DMS153 (cell line): ENCODE data around the gene CCNY.
"Not testable (repeated sequence)": the region's sequence is repeated elsewhere in the genome, so short reads cannot be mapped to it uniquely, and the experiment has no call there.

Experiments used
- DNase-seq: peaks from one replicate; lab custom pipeline; 2025; lab: John Stamatoyannopoulos, UW

The CCNY gene

GRCh38 chr10:35336084-35336831 lies at the start of gene CCNY:
TSS of gene CCNY (plus strand) at chr10:35336509. CDS start at chr10:35337054, 545 bp downstream.
- DNase-seq: no peak

GRCh38 chr10:35289198-35289597 lies 47.1 kb upstream of the CCNY start:
- DNase-seq: no peak

- DNase-seq: no peak
Measured at GRCh38 chr10:35294506-35294905, 41.8 kb upstream of the CCNY start.

GRCh38 chr10:35299016-35299415 lies 37.3 kb upstream of the CCNY start:
- no peak for DNase-seq

- DNase-seq: no peak
Measured at GRCh38 chr10:35300063-35300699, 36.1 kb upstream of the CCNY start.

GRCh38 chr10:35304649-35305048 lies 31.7 kb upstream of the CCNY start:
- no peak for DNase-seq

- no peak for DNase-seq
Measured at GRCh38 chr10:35306852-35307251, 29.5 kb upstream of the CCNY start.

- no peak for DNase-seq
Measured at GRCh38 chr10:35307297-35307696, 29.0 kb upstream of the CCNY start.

GRCh38 chr10:35308809-35309208 lies 27.5 kb upstream of the CCNY start:
- no peak for DNase-seq

- not testable (repeated sequence) for DNase-seq
Measured at GRCh38 chr10:35314142-35314541, 22.2 kb upstream of the CCNY start.

- not testable (repeated sequence) for DNase-seq
Measured at GRCh38 chr10:35315235-35315634, 21.1 kb upstream of the CCNY start.

GRCh38 chr10:35316218-35316967 lies 19.9 kb upstream of the CCNY start:
- DNase-seq: no peak

GRCh38 chr10:35318551-35318950 lies 17.8 kb upstream of the CCNY start:
- no peak for DNase-seq

GRCh38 chr10:35320341-35320740 lies 16.0 kb upstream of the CCNY start:
- no peak for DNase-seq

GRCh38 chr10:35322636-35323035 lies 13.7 kb upstream of the CCNY start:
- no peak for DNase-seq

GRCh38 chr10:35324196-35324595 lies 12.1 kb upstream of the CCNY start:
- no peak for DNase-seq

- no peak for DNase-seq
Measured at GRCh38 chr10:35326466-35327235, 9.7 kb upstream of the CCNY start.

- DNase-seq: no peak
Measured at GRCh38 chr10:35327790-35328403, 8.4 kb upstream of the CCNY start.

GRCh38 chr10:35328404-35329037 lies 7.8 kb upstream of the CCNY start:
- peak; percentile 14 for DNase-seq

- DNase-seq: no peak
Measured at GRCh38 chr10:35329520-35329919, 6.8 kb upstream of the CCNY start.
